ENCODE data around the gene EHD3.

The EHD3 gene

GRCh38 chr2:31202833-31203232 lies 31.1 kb upstream of the EHD3 start:
- TF ChIP-seq CTCF (IDR thresholded peaks at IDR 0.05) = no peak

- TF ChIP-seq CTCF (IDR thresholded peaks at IDR 0.05) = no peak
Observed at GRCh38 chr2:31203916-31204315, 30.0 kb upstream of the EHD3 start.

DNA sequence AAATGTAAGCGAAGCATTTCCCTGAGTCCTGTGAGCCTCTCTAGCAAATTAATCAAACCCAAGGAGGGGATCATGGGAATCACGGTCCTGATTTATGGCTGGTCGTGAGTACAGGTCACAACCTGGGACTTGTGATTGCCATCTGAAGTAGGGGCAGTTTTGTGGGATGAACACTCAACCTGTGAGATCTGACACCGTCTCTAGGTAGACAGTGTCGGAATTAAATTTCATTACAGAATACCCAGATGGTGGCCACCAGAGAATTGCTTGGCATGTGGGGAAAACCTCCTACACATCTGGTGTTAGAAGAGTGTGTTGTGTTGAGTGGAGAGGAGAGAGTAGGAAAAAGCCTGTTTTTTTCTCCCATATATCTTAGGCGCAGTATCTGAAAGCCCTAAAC lies 29.2 kb upstream of the EHD3 start:
- no peak for TF ChIP-seq CTCF (IDR thresholded peaks at IDR 0.05)

- no peak for TF ChIP-seq CTCF (IDR thresholded peaks at IDR 0.05)
Observed at GRCh38 chr2:31205186-31205585, 28.8 kb upstream of the EHD3 start.

- no peak for TF ChIP-seq CTCF (IDR thresholded peaks at IDR 0.05)
Observed at GRCh38 chr2:31205613-31206012, 28.3 kb upstream of the EHD3 start.

GRCh38 chr2:31207790-31208189 lies 26.2 kb upstream of the EHD3 start:
- TF ChIP-seq CTCF (IDR thresholded peaks at IDR 0.05) = no peak

GRCh38 chr2:31208240-31208639 lies 25.7 kb upstream of the EHD3 start:
- TF ChIP-seq CTCF (IDR thresholded peaks at IDR 0.05) = no peak

Data from LNCAP (cell line).